Calu3 (cell line): ENCODE data around the gene PCDHGA8. TPM values are rescaled to one million over a fixed set of nuclear protein-coding genes. Genes with fewer than 3 reads are reported as not detected.

Experiments used
- BruUV-seq: library from RNA; stranded (reverse); fragments of 400-500 nt; replicated peaks from 2 replicates; lab custom pipeline; 2021; lab: Mats Ljungman, UMichigan
- CTCF ChIA-PET: fragments of 300-600 bp; sonication (Branson Sonifier 250); formaldehyde crosslinking; loops from one replicate; lab custom pipeline; 2022; ENCODE audit warnings: antibody characterized with exemption; lab: Charles Lee
- DNase-seq: peaks from one replicate; pipeline ENCODE4 v3.0.0; 2022
- H3K27ac Mint-ChIP-seq: one replicate; pipeline ENCODE4 v1.8.0; 2022; ENCODE audit warnings: mixed read lengths; ENCODE audit not compliant: unreplicated experiment
- H3K27me3 Mint-ChIP-seq: one replicate; pipeline ENCODE4 v1.8.0; 2022; ENCODE audit warnings: mixed read lengths; ENCODE audit not compliant: unreplicated experiment
- H3K36me3 Mint-ChIP-seq: one replicate; pipeline ENCODE4 v1.8.0; 2022; ENCODE audit warnings: mild to moderate bottlenecking, moderate library complexity, mixed read lengths; ENCODE audit not compliant: insufficient read depth, unreplicated experiment
- H3K4me1 Mint-ChIP-seq: one replicate; pipeline ENCODE4 v1.8.0; 2022; ENCODE audit warnings: mild to moderate bottlenecking, low read depth, mixed read lengths; ENCODE audit not compliant: unreplicated experiment
- H3K4me3 Mint-ChIP-seq: one replicate; pipeline ENCODE4 v1.8.0; 2022; ENCODE audit warnings: mild to moderate bottlenecking, low read depth, moderate library complexity, mixed read lengths; ENCODE audit not compliant: unreplicated experiment
- H3K9me3 Mint-ChIP-seq: one replicate; pipeline ENCODE4 v1.8.0; 2022; ENCODE audit warnings: low read depth, mixed read lengths; ENCODE audit not compliant: unreplicated experiment
- intact Hi-C: fragments of 100-400 bp; cut with micrococcal nuclease; formaldehyde crosslinking; loops from one replicate; pipeline ENCODE4 v1.10.0; 2022; ENCODE audit not compliant: unreplicated experiment
- total RNA-seq: library from RNA; stranded (reverse); gene quantifications from 2 replicates; pipeline ENCODE4 v1.2.3, GENCODE V29; 2022
- TF ChIP-seq, protein P1 (sequence below): fragments of 200-600 bp; IDR thresholded peaks from one replicate; pipeline ENCODE4 v1.8.0; 2022; ENCODE audit warnings: antibody characterized with exemption; ENCODE audit not compliant: unreplicated experiment

The PCDHGA8 gene
- total RNA-seq, 1 experiment from 2014 or later: 1.1 TPM

DNA sequence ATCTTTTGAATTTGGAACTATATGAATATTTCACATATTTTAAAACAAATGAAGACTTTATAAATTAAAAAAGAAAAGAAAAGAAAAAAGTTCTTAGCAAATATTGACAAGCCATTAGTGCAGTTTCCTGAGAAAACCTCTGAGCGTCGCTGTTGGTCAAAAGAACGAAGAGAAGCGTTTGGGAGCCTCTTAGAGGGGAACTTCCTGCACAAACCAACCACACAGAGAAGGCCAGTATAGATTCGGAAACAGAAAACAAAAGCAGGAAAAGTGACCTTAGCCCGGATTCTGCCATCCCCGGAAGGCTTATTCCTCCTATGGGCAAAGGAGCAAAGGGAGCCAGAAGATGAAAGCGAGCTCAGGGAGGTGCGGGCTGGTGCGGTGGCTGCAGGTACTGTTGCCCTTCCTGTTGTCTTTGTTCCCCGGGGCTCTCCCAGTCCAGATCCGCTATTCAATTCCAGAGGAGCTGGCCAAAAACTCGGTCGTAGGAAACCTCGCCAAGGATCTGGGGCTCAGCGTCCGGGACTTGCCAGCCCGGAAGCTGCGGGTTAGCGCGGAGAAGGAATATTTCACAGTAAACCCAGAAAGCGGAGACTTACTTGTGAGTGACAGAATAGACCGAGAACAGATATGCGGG is 32.5 kb upstream of the PCDHGA8 start, which contains the start of gene PCDHGB2:
Gene PCDHGB2 (plus strand): TSS at position 205 of the 637 bp plus-strand sequence. CDS start 142 bp downstream, at position 347.
- no TSS peak for BruUV-seq
- intact Hi-C loops: no loop called here
- CTCF ChIA-PET: no interaction called here
- H3K27ac Mint-ChIP-seq: no peak within 1 kb of the TSS
- H3K4me1 Mint-ChIP-seq: no peaks in the 10 kb centered on the region
- peaks cover 23% of the 10 kb centered on the region for H3K9me3 Mint-ChIP-seq
- DNase-seq: no peak
- TF ChIP-seq, protein P1, sequence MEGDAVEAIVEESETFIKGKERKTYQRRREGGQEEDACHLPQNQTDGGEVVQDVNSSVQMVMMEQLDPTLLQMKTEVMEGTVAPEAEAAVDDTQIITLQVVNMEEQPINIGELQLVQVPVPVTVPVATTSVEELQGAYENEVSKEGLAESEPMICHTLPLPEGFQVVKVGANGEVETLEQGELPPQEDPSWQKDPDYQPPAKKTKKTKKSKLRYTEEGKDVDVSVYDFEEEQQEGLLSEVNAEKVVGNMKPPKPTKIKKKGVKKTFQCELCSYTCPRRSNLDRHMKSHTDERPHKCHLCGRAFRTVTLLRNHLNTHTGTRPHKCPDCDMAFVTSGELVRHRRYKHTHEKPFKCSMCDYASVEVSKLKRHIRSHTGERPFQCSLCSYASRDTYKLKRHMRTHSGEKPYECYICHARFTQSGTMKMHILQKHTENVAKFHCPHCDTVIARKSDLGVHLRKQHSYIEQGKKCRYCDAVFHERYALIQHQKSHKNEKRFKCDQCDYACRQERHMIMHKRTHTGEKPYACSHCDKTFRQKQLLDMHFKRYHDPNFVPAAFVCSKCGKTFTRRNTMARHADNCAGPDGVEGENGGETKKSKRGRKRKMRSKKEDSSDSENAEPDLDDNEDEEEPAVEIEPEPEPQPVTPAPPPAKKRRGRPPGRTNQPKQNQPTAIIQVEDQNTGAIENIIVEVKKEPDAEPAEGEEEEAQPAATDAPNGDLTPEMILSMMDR: no peak
- peaks cover 3% of the 10 kb centered on the region for H3K36me3 Mint-ChIP-seq
- no peaks in the 10 kb centered on the region for H3K27me3 Mint-ChIP-seq
- H3K4me3 Mint-ChIP-seq: no peak within 1 kb of the TSS

DNA sequence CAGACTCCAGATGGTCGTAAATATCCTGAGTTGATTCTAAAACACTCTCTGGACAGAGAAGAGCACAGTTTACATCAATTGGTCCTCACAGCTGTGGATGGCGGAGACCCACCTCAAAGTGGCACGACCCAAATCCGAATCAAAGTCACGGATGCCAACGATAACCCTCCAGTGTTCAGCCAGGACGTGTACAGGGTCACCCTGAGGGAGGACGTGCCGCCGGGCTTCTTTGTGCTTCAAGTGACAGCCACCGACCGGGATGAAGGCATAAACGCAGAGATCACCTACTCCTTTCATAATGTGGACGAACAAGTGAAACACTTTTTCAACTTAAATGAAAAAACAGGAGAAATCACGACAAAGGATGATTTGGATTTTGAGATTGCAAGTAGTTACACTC is 31.7 kb upstream of the PCDHGA8 start:
- intact Hi-C loops: no loop called here
- no peak overlapping the region for H3K27ac Mint-ChIP-seq
- H3K4me3 Mint-ChIP-seq: no peak overlapping the region
- no TSS peak for BruUV-seq
- peaks cover 3% of the 10 kb centered on the region for H3K36me3 Mint-ChIP-seq
- peaks cover 25% of the 10 kb centered on the region for H3K9me3 Mint-ChIP-seq
- H3K27me3 Mint-ChIP-seq: no peaks in the 10 kb centered on the region
- no peaks in the 10 kb centered on the region for H3K4me1 Mint-ChIP-seq
- CTCF ChIA-PET: no interaction called here
- TF ChIP-seq, protein P1: no peak
- DNase-seq: no peak

DNA sequence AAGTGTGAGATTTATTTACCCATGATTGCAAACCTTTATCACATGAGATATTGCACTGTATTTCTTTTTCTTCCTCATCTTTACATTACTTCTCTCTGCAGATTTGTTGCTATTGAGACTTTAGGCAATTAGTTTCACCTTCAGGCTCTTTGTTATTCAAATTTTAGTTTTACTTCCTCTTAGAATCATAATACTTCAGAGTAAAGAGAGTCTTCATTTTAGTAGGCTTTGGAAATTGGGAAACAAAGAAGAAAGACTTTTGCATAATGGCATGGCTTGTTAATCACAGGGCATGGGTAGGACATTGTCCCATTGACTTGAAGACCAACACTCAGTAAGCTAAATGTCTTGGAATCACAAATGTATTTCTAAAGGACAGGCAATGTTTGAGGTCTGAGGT is 29.7 kb upstream of the PCDHGA8 start:
- TF ChIP-seq, protein P1: no peak
- H3K9me3 Mint-ChIP-seq: peaks cover 26% of the 10 kb centered on the region
- peaks cover 3% of the 10 kb centered on the region for H3K36me3 Mint-ChIP-seq
- H3K27me3 Mint-ChIP-seq: no peaks in the 10 kb centered on the region
- H3K4me3 Mint-ChIP-seq: no peak overlapping the region
- H3K4me1 Mint-ChIP-seq: no peaks in the 10 kb centered on the region
- CTCF ChIA-PET: no interaction called here
- no peak overlapping the region for H3K27ac Mint-ChIP-seq
- BruUV-seq: no TSS peak
- intact Hi-C loops: no loop called here
- no peak for DNase-seq

DNA sequence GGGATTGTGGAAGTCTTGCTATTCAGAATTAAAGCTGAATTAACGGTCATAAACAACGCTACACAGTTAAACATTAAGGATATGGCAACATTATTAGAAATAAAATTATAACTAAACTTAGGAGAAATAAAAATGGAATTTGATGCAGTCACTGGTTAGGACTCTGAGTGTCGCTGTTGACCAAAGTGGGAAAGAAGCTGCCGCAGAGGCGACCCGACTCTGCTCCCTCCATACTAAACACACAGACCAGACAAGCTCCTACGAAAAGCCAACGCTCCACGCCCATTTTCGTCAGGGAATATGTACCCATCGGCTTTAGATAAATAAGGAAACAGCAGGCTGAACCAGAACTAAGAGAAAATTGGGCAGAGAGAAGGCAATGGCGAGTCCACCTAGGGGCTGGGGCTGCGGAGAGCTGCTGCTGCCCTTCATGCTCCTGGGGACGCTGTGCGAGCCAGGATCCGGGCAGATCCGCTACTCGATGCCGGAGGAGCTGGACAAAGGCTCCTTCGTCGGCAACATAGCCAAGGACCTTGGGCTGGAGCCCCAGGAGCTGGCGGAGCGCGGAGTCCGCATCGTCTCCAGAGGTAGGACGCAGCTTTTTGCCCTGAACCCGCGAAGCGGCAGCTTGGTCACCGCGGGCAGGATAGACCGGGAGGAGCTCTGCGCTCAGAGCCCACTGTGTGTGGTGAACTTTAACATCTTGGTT is 28.3 kb upstream of the PCDHGA8 start, which contains the start of gene PCDHGA5:
Gene PCDHGA5 (plus strand): TSS at position 211 of the 709 bp plus-strand sequence. CDS start 169 bp downstream, at position 380.
- Mint-ChIP-seq H3K4me3 (no peak within 1 kb of the TSS), H3K27me3 (no peaks in the 10 kb centered on the region), H3K4me1 (no peaks in the 10 kb centered on the region), H3K27ac (no peak within 1 kb of the TSS), H3K36me3 (peaks cover 3% of the 10 kb centered on the region), H3K9me3 (peaks cover 20% of the 10 kb centered on the region)
- no peak for DNase-seq
- BruUV-seq: no TSS peak
- CTCF ChIA-PET: no interaction called here
- TF ChIP-seq, protein P1: no peak
- intact Hi-C loops: no loop called here
